ENCODE measurements around the gene TMEM117. TPM values are rescaled to one million over a fixed set of nuclear protein-coding genes. Genes with fewer than 3 reads are reported as not detected.

The TMEM117 gene
- polyA plus RNA-seq, 1 donor (not counting 4 experiments of a cell fraction or from before 2014, with no cell fraction given): 8.5 TPM

- H3K36me3 ChIP-seq (ENCODE audit: control insufficient read depth in 2 of 2, extremely low read depth in 1 of 2, insufficient read depth in 2 of 2, low read length in 2 of 2): no peaks in the 10 kb centered on the region
- no peak overlapping the region for H3K27ac ChIP-seq (ENCODE audit: control insufficient read depth, insufficient read depth, low read length)
- no peak for FAIRE-seq
- dilution Hi-C loops (cut with MboI; ENCODE audit: extremely low pct_ligation_motif_present, low sequenced_read_pairs): no loop called here
- H3K4me2 ChIP-seq (ENCODE audit: control insufficient read depth, extremely low read depth, insufficient read depth, low read depth, low read length): no peak overlapping the region
- TF ChIP-seq CTCF (optimal IDR thresholded peaks at IDR 0.05 in 1 of 3, IDR thresholded peaks at IDR 0.05 in 1 of 3, conservative IDR thresholded peaks at IDR 0.05 in 1 of 3; ENCODE audit: extremely low read depth in 1 of 3, insufficient read depth in 2 of 3, low read length in 3 of 3) (no peak), EZH2 (IDR thresholded peaks at IDR 0.05; ENCODE audit: low read length) (no peak)
- H3K9me1 ChIP-seq (ENCODE audit: control insufficient read depth, extremely low read depth, insufficient read depth, low read length): no peaks in the 10 kb centered on the region
- no peaks in the 10 kb centered on the region for H3K4me1 ChIP-seq (ENCODE audit: control insufficient read depth, extremely low read depth, insufficient read depth, low read length)
- DNase-seq (ENCODE audit: low read depth, low spot score): no peak
- no peaks in the 10 kb centered on the region for H3K27me3 ChIP-seq (ENCODE audit: control insufficient read depth, extremely low read depth, insufficient read depth, low read length)
- H3K9me3 ChIP-seq (ENCODE audit: control insufficient read depth, low read depth, low read length): no peaks in the 10 kb centered on the region
- H3K79me2 ChIP-seq (ENCODE audit: control insufficient read depth, insufficient read depth, low read length): no peaks in the 10 kb centered on the region
- no peaks in the 10 kb centered on the region for H4K20me1 ChIP-seq (ENCODE audit: control insufficient read depth, extremely low read depth, insufficient read depth, low read length)
- H3K9ac ChIP-seq (ENCODE audit: control insufficient read depth, extremely low read depth, insufficient read depth, low read length): no peak overlapping the region
- H2AFZ ChIP-seq (ENCODE audit: control insufficient read depth, low read length): no peak overlapping the region
- no peak overlapping the region for H3K4me3 ChIP-seq (ENCODE audit: control insufficient read depth in 2 of 3, extremely low read depth in 1 of 3, insufficient read depth in 2 of 3, low read depth in 1 of 3, low read length in 3 of 3)
Measured at GRCh38 chr12:44347145-44347544, 511.3 kb downstream of the TMEM117 start.

GRCh38 chr12:44357494-44357893 lies 521.6 kb downstream of the TMEM117 start:
- H3K4me2 ChIP-seq (ENCODE audit: control insufficient read depth, extremely low read depth, insufficient read depth, low read depth, low read length): no peak overlapping the region
- H3K36me3 ChIP-seq (ENCODE audit: control insufficient read depth in 2 of 2, extremely low read depth in 1 of 2, insufficient read depth in 2 of 2, low read length in 2 of 2): no peaks in the 10 kb centered on the region
- no peaks in the 10 kb centered on the region for H3K4me1 ChIP-seq (ENCODE audit: control insufficient read depth, extremely low read depth, insufficient read depth, low read length)
- H4K20me1 ChIP-seq (ENCODE audit: control insufficient read depth, extremely low read depth, insufficient read depth, low read length): no peaks in the 10 kb centered on the region
- TF ChIP-seq EZH2 (IDR thresholded peaks at IDR 0.05; ENCODE audit: low read length) (no peak), CTCF (optimal IDR thresholded peaks at IDR 0.05 in 1 of 3, IDR thresholded peaks at IDR 0.05 in 1 of 3, conservative IDR thresholded peaks at IDR 0.05 in 1 of 3; ENCODE audit: extremely low read depth in 1 of 3, insufficient read depth in 2 of 3, low read length in 3 of 3) (no peak)
- DNase-seq (ENCODE audit: low read depth, low spot score): no peak
- no peak overlapping the region for H3K27ac ChIP-seq (ENCODE audit: control insufficient read depth, insufficient read depth, low read length)
- H3K9ac ChIP-seq (ENCODE audit: control insufficient read depth, extremely low read depth, insufficient read depth, low read length): no peak overlapping the region
- FAIRE-seq: no peak
- H3K79me2 ChIP-seq (ENCODE audit: control insufficient read depth, insufficient read depth, low read length): no peaks in the 10 kb centered on the region
- H2AFZ ChIP-seq (ENCODE audit: control insufficient read depth, low read length): no peak overlapping the region
- no peaks in the 10 kb centered on the region for H3K27me3 ChIP-seq (ENCODE audit: control insufficient read depth, extremely low read depth, insufficient read depth, low read length)
- H3K4me3 ChIP-seq (ENCODE audit: control insufficient read depth in 2 of 3, extremely low read depth in 1 of 3, insufficient read depth in 2 of 3, low read depth in 1 of 3, low read length in 3 of 3): no peak overlapping the region
- dilution Hi-C loops (cut with MboI; ENCODE audit: extremely low pct_ligation_motif_present, low sequenced_read_pairs): no loop called here
- no peaks in the 10 kb centered on the region for H3K9me1 ChIP-seq (ENCODE audit: control insufficient read depth, extremely low read depth, insufficient read depth, low read length)
- no peaks in the 10 kb centered on the region for H3K9me3 ChIP-seq (ENCODE audit: control insufficient read depth, low read depth, low read length)

Measured in keratinocyte (primary cell).